ENCODE measurements around the gene KIAA1671.

DNA sequence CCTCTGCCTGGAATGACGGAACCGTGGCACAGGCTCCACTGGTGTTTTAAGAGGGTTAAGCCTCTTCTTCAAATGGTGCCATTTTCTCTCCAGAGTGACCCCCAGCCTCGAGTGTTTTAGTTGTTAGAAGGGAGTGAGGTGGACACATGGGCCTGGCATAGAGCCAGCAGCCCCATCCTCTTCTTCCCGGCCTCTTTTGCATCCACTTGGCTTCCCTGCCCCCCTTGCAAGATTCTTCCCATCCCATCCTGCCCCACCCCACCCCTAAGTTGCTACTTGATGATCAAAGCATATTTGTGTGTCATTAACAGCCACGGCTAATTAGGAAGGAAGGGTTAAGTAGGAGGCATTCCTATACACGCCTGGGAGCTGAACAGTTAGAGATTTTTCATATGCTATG lies 174.8 kb downstream of the KIAA1671 start:
- no peak for TF ChIP-seq EZH2 (IDR thresholded peaks at IDR 0.05)
- no peak for TF ChIP-seq CTCF (IDR thresholded peaks at IDR 0.05)
